Panc1 (cell line): Measurements from ENCODE around the gene PARP4. TPM values are rescaled to one million over a fixed set of nuclear protein-coding genes. Genes with fewer than 3 reads are reported as not detected.

Experiments
- ATAC-seq: fragments of 200-7000 bp; cut with Tn5 transposase; 2 replicates; pipeline ENCODE4 v1.9.1; 2020; ENCODE audit warnings: mild to moderate bottlenecking, moderate library complexity
- BruUV-seq: library from RNA; stranded (reverse); fragments of 400-500 nt; replicated peaks from 2 replicates; lab custom pipeline; 2021; lab: Mats Ljungman, UMichigan
- CTCF ChIA-PET: fragments of 300-600 bp; sonication (Branson Sonifier 250); formaldehyde crosslinking; loops from one replicate; lab custom pipeline; 2022; ENCODE audit warnings: antibody characterized with exemption; lab: Charles Lee
- POLR2A ChIA-PET: fragments of 300-600 bp; sonication (Branson Sonifier 250); formaldehyde crosslinking; loops from one replicate; lab custom pipeline; 2022; ENCODE audit warnings: antibody characterized with exemption; lab: Charles Lee
- DNase-seq: peaks from one replicate; pipeline ENCODE4 v3.0.0-alpha.2; 2010; ENCODE audit warnings: low read depth, low spot score
- H3K27ac ChIP-seq: 2 replicates; pipeline ENCODE4 v1.5.1; 2011; ENCODE audit warnings: mild to moderate bottlenecking, low read length, inconsistent platforms
- H3K27me3 ChIP-seq: fragments of 200-500 bp; sonication (Bioruptor generic); 2 replicates; pipeline ENCODE4 v1.6.0; 2014; ENCODE audit warnings: low read length, inconsistent platforms; ENCODE audit not compliant: control insufficient read depth, insufficient read depth
- H3K36me3 ChIP-seq: fragments of 200-500 bp; sonication (Bioruptor generic); 2 replicates; pipeline ENCODE4 v1.5.1; 2014; ENCODE audit warnings: inconsistent platforms, mild to moderate bottlenecking, low read length, moderate library complexity; ENCODE audit not compliant: control insufficient read depth, insufficient read depth
- H3K4me1 ChIP-seq: 2 replicates; pipeline ENCODE4 v1.5.1; 2011; ENCODE audit warnings: inconsistent platforms, mild to moderate bottlenecking, low read length, moderate library complexity; ENCODE audit not compliant: control insufficient read depth, insufficient read depth
- H3K4me3 ChIP-seq, 2 experiments: 2 replicates each; pipeline ENCODE4 v1.5.1; 2011 to 2012; ENCODE audit warnings: low read depth in 2 of 2, low read length in 2 of 2, mild to moderate bottlenecking in 2 of 2, inconsistent platforms in 1 of 2, moderate library complexity in 1 of 2
- H3K9me3 ChIP-seq: fragments of 200-500 bp; sonication (Bioruptor generic); 2 replicates; pipeline ENCODE4 v1.5.1; 2014; ENCODE audit warnings: low read depth, mild to moderate bottlenecking, inconsistent platforms, low read length, moderate library complexity; ENCODE audit not compliant: control insufficient read depth, insufficient read depth
- CTCF ChIP-seq: fragments of 450-650 bp; IDR thresholded peaks from 2 replicates; pipeline ENCODE4 v1.5.1; 2017; ENCODE audit warnings: mild to moderate bottlenecking
- POLR2AphosphoS5 ChIP-seq: IDR thresholded peaks from 2 replicates; pipeline ENCODE4 v1.6.1; 2012; ENCODE audit warnings: mild to moderate bottlenecking, low read depth, low read length, moderate library complexity
- REST ChIP-seq, 2 experiments: IDR thresholded peaks; 2 replicates each; pipeline ENCODE4 v1.6.1; 2011 to 2012; ENCODE audit warnings: low read depth in 2 of 2, control low read depth in 1 of 2, low read length in 1 of 2, mild to moderate bottlenecking in 1 of 2, moderate library complexity in 1 of 2; ENCODE audit not compliant: insufficient read depth in 1 of 2
- SIN3A ChIP-seq: IDR thresholded peaks from 2 replicates; pipeline ENCODE4 v1.6.1; 2012; ENCODE audit warnings: low read depth, mild to moderate bottlenecking, low read length, moderate library complexity, borderline replicate concordance; ENCODE audit not compliant: insufficient read depth
- in situ Hi-C: cut with HindIII; loops from 2 replicates; pipeline ENCODE4 v1.10.0; 2016; ENCODE audit warnings: low sequenced_read_pairs, low pct_unique_long_range_greater_than_20kb
- intact Hi-C: fragments of 100-400 bp; cut with micrococcal nuclease; formaldehyde crosslinking; loops from one replicate; pipeline ENCODE4 v1.10.0; 2022; ENCODE audit not compliant: unreplicated experiment
- total RNA-seq: library from RNA; stranded (reverse); gene quantifications from one replicate; pipeline ENCODE4 v1.2.1, GENCODE V29; 2021; ENCODE audit not compliant: unreplicated experiment

The PARP4 gene
- total RNA-seq, 1 experiment from 2014 or later, result 44.0 TPM

- ChIA-PET CTCF (no interaction called here), POLR2A (no interaction called here)
- intact Hi-C loops (no loop called here), in situ Hi-C loops (no loop called here)
- no peak for DNase-seq
- no peak for ATAC-seq
- Histone ChIP-seq H3K4me3 (peak overlapping the region in 1 of 2 experiments; percentile 40; a peak in 1 of 4 replicates), H3K36me3 (no peaks in the 10 kb centered on the region), H3K9me3 (no peaks in the 10 kb centered on the region), H3K4me1 (no peaks in the 10 kb centered on the region), H3K27me3 (peaks cover 4% of the 10 kb centered on the region), H3K27ac (no peak overlapping the region)
- TF ChIP-seq REST (IDR thresholded peaks at IDR 0.05; ENCODE audit: insufficient read depth in 1 of 2, low read depth in 2 of 2, low read length in 1 of 2) (no peak), CTCF (peak; percentile 29)
- BruUV-seq, result no TSS peak
These were observed 28.5 kb upstream of the PARP4 start for GRCh38 chr13:24541127-24541475.

GRCh38 chr13:24540236-24541126 is 27.9 kb upstream of the PARP4 start:
- no peak overlapping the region for H3K4me3 ChIP-seq
- no peak for TF ChIP-seq POLR2AphosphoS5
- TF ChIP-seq SIN3A, result no peak
- no peak for TF ChIP-seq REST (IDR thresholded peaks at IDR 0.05; ENCODE audit: insufficient read depth in 1 of 2, low read depth in 2 of 2, low read length in 1 of 2)
- TF ChIP-seq CTCF, result peak; percentile 67
- no peak overlapping the region for H3K27ac ChIP-seq
- no TSS peak for BruUV-seq
- ChIA-PET POLR2A (no interaction called here), CTCF (no interaction called here)
- intact Hi-C loops (no loop called here), in situ Hi-C loops (no loop called here)
- ATAC-seq (peak; percentile 79), DNase-seq (no peak)
- peaks cover 4% of the 10 kb centered on the region for H3K27me3 ChIP-seq
- H3K4me1 ChIP-seq, result no peaks in the 10 kb centered on the region
- H3K9me3 ChIP-seq, result no peaks in the 10 kb centered on the region
- no peaks in the 10 kb centered on the region for H3K36me3 ChIP-seq
